ENCODE results near the gene SCN2B. TPM values are rescaled to one million over a fixed set of nuclear protein-coding genes. Genes with fewer than 3 reads are reported as not detected.

Gene SCN2B
- total and polyA plus RNA-seq, 2 of the 13 experiments (the other 11 are each of a cell fraction or from before 2014, with no cell fraction given) = 0.01 to 0.02 TPM

- no TSS peak for BruUV-seq (replicated peaks)
- Histone ChIP-seq H2AFZ (ENCODE audit: low read length) (no peak overlapping the region), H3K9me3 (ENCODE audit: low read length) (no peaks in the 10 kb centered on the region), H4K20me1 (ENCODE audit: insufficient read depth, low read length) (no peaks in the 10 kb centered on the region), H3K36me3 (replicated peaks in 1 of 2; ENCODE audit: control insufficient read depth in 1 of 2, insufficient read depth in 2 of 2, low read length in 2 of 2) (no peaks in the 10 kb centered on the region), H3K4me1 (ENCODE audit: insufficient read depth, low read length) (peaks cover 4% of the 10 kb centered on the region; the same call in 1 of the 2 replicates), H3K27ac (ENCODE audit: extremely low read length, insufficient read depth, low read length) (no peak overlapping the region), H3K9ac (ENCODE audit: insufficient read depth, low read depth, low read length) (no peak overlapping the region), H3K4me2 (ENCODE audit: low read depth, low read length) (no peak overlapping the region), H3K27me3 (ENCODE audit: control insufficient read depth in 1 of 2, insufficient read depth in 2 of 2, low read length in 2 of 2) (peaks cover 4 to 41% of the 10 kb centered on the region in 2 experiments; a peak in 4 of 5 replicates), H3K79me2 (ENCODE audit: insufficient read depth, low read length) (no peaks in the 10 kb centered on the region), H3K4me3 (replicated peaks in 1 of 3; ENCODE audit: insufficient read depth in 1 of 3, low read depth in 2 of 3, low read length in 3 of 3) (no peak overlapping the region)
- DNase-seq (ENCODE audit: low spot score) (no peak), ATAC-seq (no peak), FAIRE-seq (no peak)
- TF ChIP-seq FOSL2 (CRISPR knock-in tag; IDR thresholded peaks at IDR 0.05) = peak; percentile 75
- no peak for TF ChIP-seq BHLHE40 (IDR thresholded peaks at IDR 0.05; ENCODE audit: low read length)
- TF ChIP-seq CEBPG (CRISPR knock-in tag; IDR thresholded peaks at IDR 0.05) = peak; percentile 54
- peak; percentile 82 for TF ChIP-seq CEBPB (IDR thresholded peaks at IDR 0.05; ENCODE audit: borderline replicate concordance, low read depth, low read length)
- in situ Hi-C loops (cut with HindIII; ENCODE audit: extremely low pct_ligation_motif_present, low pct_unique_long_range_greater_than_20kb) = loop anchor here (25.0 kb wide), 1 partner anchor 345 kb away; no protein-coding TSS in a partner anchor
- intact Hi-C loops (cut with micrococcal nuclease; ENCODE audit: unreplicated experiment) = no loop called here
- WGBS (ENCODE audit: low lambda C conversion rate) = 1% methylated on average over 2 of the region's 2 CpGs
- CTCF ChIA-PET (ENCODE audit: low intra/inter-chr PET ratio, low total read pairs) = no interaction called here
- POLR2A ChIA-PET = no interaction called here
Measured at GRCh38 chr11:118142081-118142480, 34.4 kb downstream of the SCN2B start.

GRCh38 chr11:118139578-118139977 lies 36.9 kb downstream of the SCN2B start:
- TF ChIP-seq, protein P1, sequence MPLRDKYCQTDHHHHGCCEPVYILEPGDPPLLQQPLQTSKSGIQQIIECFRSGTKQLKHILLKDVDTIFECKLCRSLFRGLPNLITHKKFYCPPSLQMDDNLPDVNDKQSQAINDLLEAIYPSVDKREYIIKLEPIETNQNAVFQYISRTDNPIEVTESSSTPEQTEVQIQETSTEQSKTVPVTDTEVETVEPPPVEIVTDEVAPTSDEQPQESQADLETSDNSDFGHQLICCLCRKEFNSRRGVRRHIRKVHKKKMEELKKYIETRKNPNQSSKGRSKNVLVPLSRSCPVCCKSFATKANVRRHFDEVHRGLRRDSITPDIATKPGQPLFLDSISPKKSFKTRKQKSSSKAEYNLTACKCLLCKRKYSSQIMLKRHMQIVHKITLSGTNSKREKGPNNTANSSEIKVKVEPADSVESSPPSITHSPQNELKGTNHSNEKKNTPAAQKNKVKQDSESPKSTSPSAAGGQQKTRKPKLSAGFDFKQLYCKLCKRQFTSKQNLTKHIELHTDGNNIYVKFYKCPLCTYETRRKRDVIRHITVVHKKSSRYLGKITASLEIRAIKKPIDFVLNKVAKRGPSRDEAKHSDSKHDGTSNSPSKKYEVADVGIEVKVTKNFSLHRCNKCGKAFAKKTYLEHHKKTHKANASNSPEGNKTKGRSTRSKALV (CRISPR knock-in tag; IDR thresholded peaks at IDR 0.05) = no peak
- TF ChIP-seq, protein P2, sequence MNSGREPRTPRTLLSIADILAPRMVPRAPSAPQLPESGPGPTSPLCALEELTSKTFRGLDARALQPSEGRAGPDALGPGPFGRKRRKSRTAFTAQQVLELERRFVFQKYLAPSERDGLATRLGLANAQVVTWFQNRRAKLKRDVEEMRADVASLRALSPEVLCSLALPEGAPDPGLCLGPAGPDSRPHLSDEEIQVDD (CRISPR knock-in tag; IDR thresholded peaks at IDR 0.05; ENCODE audit: borderline replicate concordance) = no peak
- TF ChIP-seq PRPF4 (IDR thresholded peaks at IDR 0.05; ENCODE audit: low read depth, low read length, poor library complexity, severe bottlenecking) (no peak), HHEX (CRISPR knock-in tag; IDR thresholded peaks at IDR 0.05) (no peak), RORA (CRISPR knock-in tag; IDR thresholded peaks at IDR 0.05) (no peak), ZNF510 (CRISPR knock-in tag; IDR thresholded peaks at IDR 0.05; ENCODE audit: low read depth) (no peak), KDM4B (CRISPR knock-in tag; IDR thresholded peaks at IDR 0.05) (no peak), ZFAT (CRISPR knock-in tag; conservative IDR thresholded peaks at IDR 0.05) (no peak), ZNF124 (CRISPR knock-in tag; IDR thresholded peaks at IDR 0.05) (no peak), ZNF350 (CRISPR knock-in tag; IDR thresholded peaks at IDR 0.05; ENCODE audit: borderline replicate concordance, low read depth) (no peak), CHD2 (IDR thresholded peaks at IDR 0.05; ENCODE audit: low read depth, low read length) (no peak), ZNF572 (CRISPR knock-in tag; IDR thresholded peaks at IDR 0.05) (no peak), ZNF232 (CRISPR knock-in tag; IDR thresholded peaks at IDR 0.05; ENCODE audit: borderline replicate concordance) (no peak), ELF4 (CRISPR knock-in tag; IDR thresholded peaks at IDR 0.05; ENCODE audit: borderline replicate concordance) (no peak), FOXC1 (CRISPR knock-in tag; IDR thresholded peaks at IDR 0.05; ENCODE audit: borderline replicate concordance) (no peak)
- Histone ChIP-seq H3K27ac (ENCODE audit: extremely low read length, insufficient read depth, low read length) (no peak overlapping the region), H3K9ac (ENCODE audit: insufficient read depth, low read depth, low read length) (no peak overlapping the region), H3K4me2 (ENCODE audit: low read depth, low read length) (no peak overlapping the region), H3K4me3 (replicated peaks in 1 of 3; ENCODE audit: insufficient read depth in 1 of 3, low read depth in 2 of 3, low read length in 3 of 3) (no peak overlapping the region), H4K20me1 (ENCODE audit: insufficient read depth, low read length) (no peaks in the 10 kb centered on the region), H3K79me2 (ENCODE audit: insufficient read depth, low read length) (no peaks in the 10 kb centered on the region), H3K4me1 (ENCODE audit: insufficient read depth, low read length) (no peaks in the 10 kb centered on the region), H2AFZ (ENCODE audit: low read length) (no peak overlapping the region), H3K36me3 (replicated peaks in 1 of 2; ENCODE audit: control insufficient read depth in 1 of 2, insufficient read depth in 2 of 2, low read length in 2 of 2) (no peaks in the 10 kb centered on the region), H3K27me3 (ENCODE audit: control insufficient read depth in 1 of 2, insufficient read depth in 2 of 2, low read length in 2 of 2) (peaks cover 12 to 49% of the 10 kb centered on the region in 2 experiments; a peak in 4 of 5 replicates), H3K9me3 (ENCODE audit: low read length) (no peaks in the 10 kb centered on the region)
- intact Hi-C loops (cut with micrococcal nuclease; ENCODE audit: unreplicated experiment) = no loop called here
- ATAC-seq (no peak), FAIRE-seq (no peak), DNase-seq (ENCODE audit: low spot score) (no peak)
- no TSS peak for BruUV-seq (replicated peaks)
- WGBS (ENCODE audit: low lambda C conversion rate) = 0% methylated on average over 1 of the region's 1 CpG
- ChIA-PET CTCF (ENCODE audit: low intra/inter-chr PET ratio, low total read pairs) (no interaction called here), POLR2A (no interaction called here)
- in situ Hi-C loops (cut with HindIII; ENCODE audit: extremely low pct_ligation_motif_present, low pct_unique_long_range_greater_than_20kb) = loop anchor here (25.0 kb wide), 1 partner anchor 348 kb away; no protein-coding TSS in a partner anchor
